A673 (cell line): ENCODE results near the gene NGEF.

ENCODE experiments used
- CTCF ChIP-seq: fragments of 300-800, 200-600 bp; sonication (generic); conservative IDR thresholded peaks from 2 replicates; pipeline ENCODE4 v1.5.1; 2017; ENCODE audit warnings: low read depth, mild to moderate bottlenecking, antibody characterized with exemption, low read length, moderate library complexity, mixed read lengths
- EZH2 ChIP-seq: fragments of 200-600 bp; sonication (generic); IDR thresholded peaks from 2 replicates; pipeline ENCODE4 v1.6.1; 2017; ENCODE audit warnings: borderline replicate concordance, low read depth, mild to moderate bottlenecking, mixed read lengths, antibody characterized with exemption, low read length; ENCODE audit not compliant: poor library complexity, severe bottlenecking

- TF ChIP-seq EZH2, result no peak
- no peak for TF ChIP-seq CTCF
These were observed 34.1 kb upstream of the NGEF start for GRCh38 chr2:233047206-233047605.
